Vagina (tissue), 2 donors: ENCODE data around the gene SLIT2. TPM values are rescaled to one million over a fixed set of nuclear protein-coding genes. Genes with fewer than 3 reads are reported as not detected.

ENCODE experiments used
- DNase-seq, 2 donors: peaks; one replicate each; pipeline ENCODE4 v3.0.0-alpha.2; 2017; ENCODE audit errors: extremely low spot score in 2 of 2
- H3K27ac ChIP-seq: fragments of 200-600 bp; sonication (generic); one replicate; pipeline ENCODE4 v1.5.1; 2019
- H3K27me3 ChIP-seq: fragments of 200-600 bp; sonication (generic); one replicate; pipeline ENCODE4 v1.5.1; 2019
- H3K36me3 ChIP-seq, 2 donors: fragments of 200-600 bp; sonication (generic); one replicate each; pipeline ENCODE4 v1.5.1; 2017 to 2019
- H3K4me1 ChIP-seq: fragments of 200-600 bp; sonication (generic); one replicate; pipeline ENCODE4 v1.5.1; 2019
- H3K4me3 ChIP-seq, 2 donors: fragments of 200-600 bp; sonication (generic); 1 replicate in 1 of 2; 2 replicates in 1 of 2; pipeline ENCODE4 v1.5.1; 2016 to 2019
- H3K9me3 ChIP-seq: fragments of 200-600 bp; sonication (generic); one replicate; pipeline ENCODE4 v1.5.1; 2019
- POLR2A ChIP-seq, 2 donors: fragments of 450-650 bp; IDR thresholded peaks; one replicate each; pipeline ENCODE4 v1.6.1; 2017; ENCODE audit warnings: antibody characterized with exemption in 2 of 2, mild to moderate bottlenecking in 2 of 2, moderate library complexity in 2 of 2
- POLR2AphosphoS5 ChIP-seq, 2 donors: sonication (generic); formaldehyde crosslinking; IDR thresholded peaks; one replicate each; pipeline ENCODE4 v1.9.0; 2017; ENCODE audit warnings: antibody characterized with exemption in 2 of 2, mild to moderate bottlenecking in 2 of 2, low read depth in 1 of 2; ENCODE audit not compliant: insufficient read depth in 1 of 2
- intact Hi-C: fragments of 100-400 bp; cut with DNase I; formaldehyde crosslinking; loops from one replicate; pipeline ENCODE4 v1.15.1; 2023
- total RNA-seq: library from RNA; depleted of rRNA; stranded (reverse); fragments of >200 nt; gene quantifications from one replicate; pipeline ENCODE4 v1.2.3, GENCODE V29; 2016
- TF ChIP-seq, protein P1 (sequence below), 3 experiments: fragments of 450-650 bp in 2 of 3; fragments of 200-600 bp in 1 of 3; sonication (generic) in 1 of 3; IDR thresholded peaks; one replicate each; pipeline ENCODE4 v1.5.1; 2017 to 2019; ENCODE audit warnings: antibody characterized with exemption in 3 of 3, mild to moderate bottlenecking in 2 of 3, moderate library complexity in 2 of 3

The SLIT2 gene
- total RNA-seq, 1 donor from 2014 or later, result 29.2 TPM

DNA sequence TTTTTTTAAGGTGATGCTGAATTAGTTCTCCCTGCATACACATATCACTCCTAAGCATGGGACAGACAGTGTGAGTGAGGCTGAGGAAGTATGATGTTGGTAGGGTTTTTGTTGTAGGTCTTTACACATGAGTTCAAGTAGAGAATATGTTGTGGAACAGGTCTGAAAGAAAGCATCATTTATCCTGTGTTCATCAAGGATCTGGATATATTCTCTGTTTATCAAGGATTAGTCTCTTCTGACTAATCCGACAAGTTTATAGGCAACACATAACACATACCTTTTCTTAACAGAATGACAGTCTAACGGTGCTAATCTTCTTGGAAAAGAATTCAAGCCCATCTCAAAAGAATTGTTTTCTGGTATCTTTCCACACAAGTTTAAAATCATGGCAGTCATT, 10.5 kb downstream of the SLIT2 start:
- DNase-seq, result no peak
- intact Hi-C loops, result no loop called here
- Histone ChIP-seq H3K36me3 (no peaks in the 10 kb centered on the region), H3K27ac (no peak overlapping the region), H3K9me3 (no peaks in the 10 kb centered on the region), H3K27me3 (no peaks in the 10 kb centered on the region), H3K4me3 (no peak overlapping the region), H3K4me1 (no peaks in the 10 kb centered on the region)
- TF ChIP-seq, protein P1, sequence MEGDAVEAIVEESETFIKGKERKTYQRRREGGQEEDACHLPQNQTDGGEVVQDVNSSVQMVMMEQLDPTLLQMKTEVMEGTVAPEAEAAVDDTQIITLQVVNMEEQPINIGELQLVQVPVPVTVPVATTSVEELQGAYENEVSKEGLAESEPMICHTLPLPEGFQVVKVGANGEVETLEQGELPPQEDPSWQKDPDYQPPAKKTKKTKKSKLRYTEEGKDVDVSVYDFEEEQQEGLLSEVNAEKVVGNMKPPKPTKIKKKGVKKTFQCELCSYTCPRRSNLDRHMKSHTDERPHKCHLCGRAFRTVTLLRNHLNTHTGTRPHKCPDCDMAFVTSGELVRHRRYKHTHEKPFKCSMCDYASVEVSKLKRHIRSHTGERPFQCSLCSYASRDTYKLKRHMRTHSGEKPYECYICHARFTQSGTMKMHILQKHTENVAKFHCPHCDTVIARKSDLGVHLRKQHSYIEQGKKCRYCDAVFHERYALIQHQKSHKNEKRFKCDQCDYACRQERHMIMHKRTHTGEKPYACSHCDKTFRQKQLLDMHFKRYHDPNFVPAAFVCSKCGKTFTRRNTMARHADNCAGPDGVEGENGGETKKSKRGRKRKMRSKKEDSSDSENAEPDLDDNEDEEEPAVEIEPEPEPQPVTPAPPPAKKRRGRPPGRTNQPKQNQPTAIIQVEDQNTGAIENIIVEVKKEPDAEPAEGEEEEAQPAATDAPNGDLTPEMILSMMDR (IDR thresholded peaks at IDR 0.05), result no peak
- TF ChIP-seq POLR2AphosphoS5 (IDR thresholded peaks at IDR 0.05; ENCODE audit: insufficient read depth in 1 of 2, low read depth in 1 of 2) (no peak), POLR2A (IDR thresholded peaks at IDR 0.05) (no peak)

DNA sequence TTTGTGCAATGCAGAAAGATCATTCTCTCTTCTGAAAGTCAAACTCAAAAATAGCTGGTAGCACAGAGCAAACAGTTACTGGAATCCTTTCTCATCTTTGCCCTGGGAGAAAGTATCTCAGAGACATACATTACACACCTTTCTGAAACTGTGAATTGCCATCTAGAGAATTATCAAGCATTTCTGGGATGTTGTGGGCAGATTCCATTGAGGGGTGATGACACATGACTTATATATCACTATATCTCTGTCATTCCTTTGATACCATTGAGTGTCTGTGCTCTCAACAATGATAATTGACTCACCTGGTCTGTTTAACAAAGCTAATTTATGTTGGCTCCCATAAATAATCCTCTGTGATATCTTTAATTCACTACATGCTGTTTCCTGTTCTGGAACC, 13.0 kb downstream of the SLIT2 start:
- H3K36me3 ChIP-seq, result no peaks in the 10 kb centered on the region
- H3K4me3 ChIP-seq, result no peak overlapping the region
- no peaks in the 10 kb centered on the region for H3K9me3 ChIP-seq
- no peak for DNase-seq
- H3K27ac ChIP-seq, result no peak overlapping the region
- no peaks in the 10 kb centered on the region for H3K4me1 ChIP-seq
- TF ChIP-seq, protein P1 (IDR thresholded peaks at IDR 0.05), result no peak
- TF ChIP-seq POLR2A (IDR thresholded peaks at IDR 0.05) (no peak), POLR2AphosphoS5 (IDR thresholded peaks at IDR 0.05; ENCODE audit: insufficient read depth in 1 of 2, low read depth in 1 of 2) (no peak)
- intact Hi-C loops, result no loop called here
- no peaks in the 10 kb centered on the region for H3K27me3 ChIP-seq

DNA sequence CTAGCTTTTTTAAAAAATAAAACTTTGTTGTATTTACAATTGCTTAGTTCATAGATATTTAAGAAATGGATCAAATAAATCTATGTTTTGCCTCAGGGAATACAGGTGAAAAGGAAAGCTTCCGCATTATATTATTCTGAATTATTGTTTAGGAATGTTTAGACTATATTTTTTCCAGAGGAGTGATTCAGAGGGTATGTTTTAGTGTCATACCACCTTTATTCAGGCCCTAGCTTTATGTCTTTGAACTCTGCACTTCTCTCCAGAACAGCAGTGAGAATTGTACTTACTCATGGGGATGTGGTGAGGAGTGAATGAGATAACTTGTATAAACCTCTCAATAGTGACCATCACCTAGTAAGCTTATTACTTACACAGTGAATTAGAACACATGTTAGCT, 14.0 kb downstream of the SLIT2 start:
- no peak for DNase-seq
- intact Hi-C loops, result no loop called here
- Histone ChIP-seq H3K4me3 (no peak overlapping the region), H3K27ac (no peak overlapping the region), H3K27me3 (no peaks in the 10 kb centered on the region), H3K4me1 (no peaks in the 10 kb centered on the region), H3K36me3 (no peaks in the 10 kb centered on the region), H3K9me3 (no peaks in the 10 kb centered on the region)
- no peak for TF ChIP-seq POLR2A (IDR thresholded peaks at IDR 0.05)
- TF ChIP-seq POLR2AphosphoS5 (IDR thresholded peaks at IDR 0.05; ENCODE audit: insufficient read depth in 1 of 2, low read depth in 1 of 2), result no peak
- TF ChIP-seq, protein P1 (IDR thresholded peaks at IDR 0.05), result no peak

DNA sequence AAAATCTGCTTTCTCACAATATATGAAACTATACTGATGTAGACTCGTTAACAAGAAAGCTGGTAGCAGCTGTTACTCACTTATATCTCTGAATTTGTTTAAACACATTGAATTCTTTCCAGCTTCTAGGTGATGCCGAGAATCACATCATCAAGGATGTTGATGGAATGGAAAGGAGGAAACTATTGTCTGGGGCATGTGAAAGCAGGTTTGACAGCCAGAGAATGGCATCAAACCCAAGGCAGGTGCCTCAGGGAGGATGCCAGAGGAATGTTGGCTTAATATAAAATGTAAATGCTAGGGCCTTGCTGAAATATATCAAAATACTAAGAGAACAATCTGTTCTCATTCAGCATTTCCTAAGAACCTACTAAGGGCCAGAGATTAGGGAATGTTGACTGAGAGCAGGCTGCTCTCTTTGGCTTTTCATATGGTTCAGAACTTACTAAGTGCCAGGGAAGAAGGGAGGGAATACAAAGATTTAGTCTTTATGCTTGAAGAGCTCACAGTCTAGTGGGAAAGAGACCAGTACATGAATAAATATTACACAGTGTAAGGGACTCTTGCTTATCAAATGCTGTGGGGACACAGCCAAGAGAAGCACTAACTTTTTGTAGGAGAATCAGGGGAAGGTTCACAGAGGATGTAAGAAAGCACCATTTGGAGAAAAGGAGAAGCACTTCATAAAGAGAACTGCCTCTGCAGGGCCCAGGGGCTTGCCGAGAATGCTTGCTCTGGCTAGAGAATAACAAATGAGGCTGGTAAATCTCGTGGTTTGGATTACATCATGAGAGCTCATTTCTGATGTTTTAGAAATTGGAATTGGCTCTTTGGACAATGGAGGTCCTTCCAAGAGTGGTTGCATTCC, 14.7 kb downstream of the SLIT2 start:
- H3K4me1 ChIP-seq, result no peaks in the 10 kb centered on the region
- intact Hi-C loops, result no loop called here
- H3K27ac ChIP-seq, result peak overlapping the region; percentile 37
- H3K4me3 ChIP-seq, result no peak overlapping the region
- no peak for DNase-seq
- no peaks in the 10 kb centered on the region for H3K36me3 ChIP-seq
- no peaks in the 10 kb centered on the region for H3K9me3 ChIP-seq
- TF ChIP-seq POLR2AphosphoS5 (IDR thresholded peaks at IDR 0.05; ENCODE audit: insufficient read depth in 1 of 2, low read depth in 1 of 2) (no peak), POLR2A (IDR thresholded peaks at IDR 0.05) (no peak)
- TF ChIP-seq, protein P1 (IDR thresholded peaks at IDR 0.05), result no peak
- no peaks in the 10 kb centered on the region for H3K27me3 ChIP-seq

DNA sequence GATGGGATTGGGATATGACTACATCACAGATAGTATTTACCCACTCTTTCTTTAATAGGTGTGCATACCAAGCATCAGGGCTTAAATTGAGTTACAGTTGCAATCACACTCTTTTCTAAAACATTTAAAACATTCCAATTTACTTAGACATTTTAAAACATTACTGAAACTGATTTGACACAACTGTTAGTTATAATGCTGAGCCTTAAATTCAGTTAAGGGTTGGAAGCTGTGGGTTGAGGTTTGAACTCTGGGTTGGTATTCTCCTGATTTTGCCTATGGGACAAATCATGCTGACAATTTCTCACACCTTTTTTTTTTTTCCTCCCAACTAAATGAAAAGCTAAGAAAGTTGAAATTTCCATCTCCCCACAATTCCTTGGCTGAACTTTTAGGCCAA, 16.3 kb downstream of the SLIT2 start:
- intact Hi-C loops, result no loop called here
- no peaks in the 10 kb centered on the region for H3K9me3 ChIP-seq
- H3K27me3 ChIP-seq, result no peaks in the 10 kb centered on the region
- H3K4me3 ChIP-seq, result no peak overlapping the region
- no peak for TF ChIP-seq POLR2A (IDR thresholded peaks at IDR 0.05)
- TF ChIP-seq, protein P1 (IDR thresholded peaks at IDR 0.05), result no peak
- TF ChIP-seq POLR2AphosphoS5 (IDR thresholded peaks at IDR 0.05; ENCODE audit: insufficient read depth in 1 of 2, low read depth in 1 of 2), result no peak
- no peak for DNase-seq
- no peaks in the 10 kb centered on the region for H3K36me3 ChIP-seq
- H3K27ac ChIP-seq, result no peak overlapping the region
- no peaks in the 10 kb centered on the region for H3K4me1 ChIP-seq
